ENCODE results near the gene ANGEL2.

DNA sequence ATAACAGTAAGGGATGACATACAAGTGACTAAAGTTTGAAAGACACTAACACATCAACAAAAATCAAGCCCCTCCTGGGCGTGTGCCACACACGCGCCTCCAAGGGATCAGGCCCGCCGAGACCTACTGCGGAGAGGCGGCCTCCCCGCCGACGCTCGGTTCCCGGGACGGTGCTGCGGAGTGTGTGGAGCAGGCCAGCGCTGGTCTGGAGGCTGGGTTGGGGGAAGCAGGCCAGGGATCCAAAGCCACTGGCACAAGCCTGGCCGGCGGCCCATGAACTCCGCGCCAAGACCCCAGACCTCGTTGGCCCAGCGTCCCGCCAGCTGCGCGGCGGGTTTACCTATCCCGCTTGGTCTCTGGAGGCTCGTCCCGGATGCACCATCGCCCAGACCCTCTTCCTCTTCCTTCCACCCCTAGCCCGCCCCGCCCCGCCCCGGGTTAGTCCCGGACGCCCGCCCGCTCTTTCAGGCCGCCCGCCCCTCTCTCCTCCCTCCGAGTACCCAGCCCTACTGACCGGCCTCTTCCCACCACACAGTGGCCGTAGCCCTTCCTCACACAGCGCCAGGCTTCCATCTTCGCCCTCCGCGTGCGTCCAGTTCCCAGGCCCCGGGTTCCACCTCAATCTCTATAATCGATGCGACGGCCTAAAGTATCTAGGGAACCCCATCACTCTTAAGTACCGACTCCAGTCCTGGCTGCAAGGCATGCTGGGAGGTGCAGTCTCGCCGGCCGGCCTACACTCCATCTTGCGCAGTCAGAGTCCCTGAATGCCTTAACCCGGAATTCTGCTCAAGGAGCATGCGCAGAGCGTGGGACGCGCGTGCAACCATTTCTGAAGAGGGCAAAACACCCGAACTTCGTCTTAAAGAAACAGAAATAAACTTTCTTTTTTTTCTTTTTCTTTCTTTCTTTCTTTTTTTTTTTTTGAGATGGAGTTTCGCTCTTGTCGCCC lies at the start of gene ANGEL2:
- TF ChIP-seq CTCF (conservative IDR thresholded peaks at IDR 0.05 in 1 of 2, IDR thresholded peaks at IDR 0.05 in 1 of 2; ENCODE audit: extremely low read depth in 1 of 2, insufficient read depth in 1 of 2, low read depth in 1 of 2, low read length in 2 of 2): no peak
- TF ChIP-seq EZH2 (IDR thresholded peaks at IDR 0.05; ENCODE audit: borderline replicate concordance, low read length): no peak

Measured in mammary epithelial cell (primary cell).